ENCODE measurements around the gene AKNAD1.

AKNAD1 gene

DNA sequence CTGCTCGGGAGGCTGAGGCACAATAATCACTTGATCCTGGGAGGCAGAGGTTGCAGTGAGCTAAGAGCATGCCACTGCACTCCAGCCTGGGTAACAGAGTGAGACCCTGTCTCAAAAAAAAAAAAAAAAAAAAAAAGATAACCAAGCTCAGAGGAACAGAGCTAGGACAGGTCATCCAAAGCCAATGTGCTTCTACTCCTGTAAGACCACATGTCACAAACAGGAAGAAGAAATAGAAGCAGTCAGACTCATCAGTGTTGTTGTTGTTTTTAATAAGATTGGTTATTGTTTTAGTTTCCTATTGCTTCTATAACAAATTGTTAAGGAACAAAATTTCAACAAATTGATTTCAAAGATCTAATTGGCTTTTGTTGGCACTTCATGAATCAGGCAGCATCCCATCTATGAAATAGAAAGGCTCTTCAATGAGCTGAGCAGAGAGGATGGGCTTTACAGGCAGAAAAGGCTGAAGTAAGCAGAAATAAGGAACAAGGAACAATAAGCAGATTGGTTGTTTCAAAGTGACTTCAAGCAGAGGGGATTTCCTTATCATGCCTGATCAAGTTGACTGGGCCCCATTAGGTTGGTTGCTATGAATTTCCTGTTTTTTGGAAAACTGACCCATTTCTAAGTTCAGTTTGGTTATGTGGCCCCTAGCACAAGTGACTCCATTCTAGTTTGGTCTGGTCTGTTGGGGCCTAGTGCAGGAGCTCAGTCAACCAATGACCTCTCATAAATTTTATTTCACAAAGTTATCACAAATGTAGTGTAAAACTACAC lies 6.0 kb upstream of the AKNAD1 start:
- DNase-seq = no peak

DNA sequence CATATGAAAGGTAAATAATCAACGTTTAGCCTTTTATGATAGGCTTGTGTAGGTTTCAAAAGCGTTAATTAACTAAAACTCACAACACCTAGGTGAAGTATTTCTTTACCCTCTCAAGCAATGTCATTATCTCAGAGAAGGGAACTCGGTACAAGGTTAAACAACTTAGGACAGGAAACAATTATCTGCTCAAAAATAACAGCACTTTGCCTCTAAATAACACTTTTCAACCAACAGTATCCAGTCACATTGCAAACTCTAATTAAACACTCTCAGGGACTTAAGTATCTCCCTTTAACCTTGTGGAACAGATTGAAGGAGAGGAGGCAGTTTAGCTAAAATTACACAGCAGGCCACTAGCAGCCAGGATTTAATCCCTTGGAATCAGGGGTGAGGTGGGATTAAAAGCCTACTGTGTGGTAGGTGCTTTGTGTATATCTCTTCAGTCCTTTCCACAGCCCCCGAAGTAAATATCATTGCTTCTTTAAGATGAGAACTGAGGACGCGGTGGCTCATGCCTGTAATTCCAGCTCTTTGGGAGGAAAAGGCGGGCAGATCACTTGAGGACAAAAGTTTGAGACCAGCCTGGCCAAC lies 5.2 kb upstream of the AKNAD1 start:
- peak; percentile 91 for DNase-seq

DNA sequence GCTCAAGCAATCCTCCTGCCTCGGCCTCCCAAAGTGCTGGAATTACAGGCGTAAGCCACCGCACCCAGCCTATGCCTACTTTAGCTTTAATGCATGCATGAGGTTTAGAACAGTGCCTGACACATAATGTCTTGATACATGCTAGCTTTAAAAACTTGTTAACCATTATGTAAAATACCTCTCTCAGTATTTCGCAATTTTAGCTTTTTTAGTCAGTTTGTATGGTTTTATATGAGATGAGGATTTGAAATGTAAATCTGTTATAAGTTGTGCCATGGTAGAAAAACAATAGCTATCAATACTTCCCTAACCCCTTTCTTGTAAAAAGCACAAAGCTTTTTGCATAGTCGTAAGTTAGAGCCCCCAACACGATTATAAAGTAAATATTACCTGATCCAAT lies 4.7 kb upstream of the AKNAD1 start:
- DNase-seq = no peak

DNA sequence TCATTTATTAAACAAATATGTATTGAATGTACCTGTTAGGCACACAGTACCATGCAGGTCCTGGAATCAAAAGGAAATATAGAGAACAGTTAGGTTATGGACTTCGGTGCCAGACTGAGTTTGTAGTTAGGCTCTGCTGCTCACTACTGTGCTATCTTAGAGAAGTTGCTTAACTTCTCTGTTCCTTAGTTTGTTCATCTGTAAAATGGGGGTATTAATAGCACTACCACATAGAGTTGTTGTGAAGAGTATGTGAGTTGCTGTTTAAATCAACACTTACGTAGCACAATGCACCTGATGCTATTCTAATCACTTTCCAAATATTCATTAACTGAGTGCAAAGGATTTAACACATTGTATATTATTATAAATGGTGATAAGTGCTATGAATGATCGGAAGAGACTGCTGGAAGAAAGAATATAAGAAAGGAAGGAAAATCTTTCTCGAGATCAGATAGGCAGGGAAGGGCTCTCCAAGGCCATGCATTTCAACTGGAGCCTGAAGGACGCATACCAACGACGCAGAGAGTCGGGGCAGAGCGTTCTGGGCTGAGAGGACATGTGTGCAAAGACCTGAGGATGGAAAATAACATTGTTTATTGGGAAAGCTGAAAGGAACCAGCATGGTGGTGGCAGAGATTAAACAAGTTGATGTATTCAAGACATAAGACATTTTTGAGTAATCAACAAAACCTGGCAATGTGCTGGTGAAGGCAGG lies 3.5 kb upstream of the AKNAD1 start:
- DNase-seq = no peak

DNA sequence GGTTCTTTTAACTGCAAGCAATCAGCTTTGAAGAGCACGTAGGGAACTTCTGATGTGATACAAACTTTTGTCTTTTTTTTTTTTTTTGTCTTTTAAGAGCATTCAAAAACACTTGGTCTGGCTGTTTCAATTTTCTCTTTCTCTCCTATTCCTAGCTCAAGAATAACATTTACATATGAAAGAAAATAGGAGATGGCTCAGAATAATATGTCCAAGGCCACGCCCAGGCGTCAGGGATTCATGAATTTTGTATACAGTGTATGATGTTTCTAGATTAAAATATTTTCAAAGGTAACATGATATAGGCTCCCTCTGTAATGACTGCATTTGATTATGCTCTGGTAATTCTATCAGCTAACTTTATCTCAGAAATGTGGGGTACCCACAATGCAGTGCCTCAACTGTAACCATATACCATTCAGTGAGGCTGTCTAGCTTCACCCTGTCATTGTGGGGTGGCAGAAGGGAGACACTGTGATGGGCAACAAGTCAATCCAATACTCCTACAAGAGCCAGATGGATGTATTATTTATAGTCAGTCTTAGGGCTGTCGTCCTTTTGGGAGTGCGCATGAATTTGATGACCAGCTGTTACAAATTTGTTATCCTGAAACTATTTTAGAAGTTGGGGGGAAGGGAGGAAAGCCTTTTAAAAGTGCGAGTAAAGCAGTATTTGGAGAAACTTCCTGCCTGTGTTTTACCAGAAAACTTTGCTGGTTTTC lies 1.5 kb upstream of the AKNAD1 start:
- peak; percentile 89 for DNase-seq

DNA sequence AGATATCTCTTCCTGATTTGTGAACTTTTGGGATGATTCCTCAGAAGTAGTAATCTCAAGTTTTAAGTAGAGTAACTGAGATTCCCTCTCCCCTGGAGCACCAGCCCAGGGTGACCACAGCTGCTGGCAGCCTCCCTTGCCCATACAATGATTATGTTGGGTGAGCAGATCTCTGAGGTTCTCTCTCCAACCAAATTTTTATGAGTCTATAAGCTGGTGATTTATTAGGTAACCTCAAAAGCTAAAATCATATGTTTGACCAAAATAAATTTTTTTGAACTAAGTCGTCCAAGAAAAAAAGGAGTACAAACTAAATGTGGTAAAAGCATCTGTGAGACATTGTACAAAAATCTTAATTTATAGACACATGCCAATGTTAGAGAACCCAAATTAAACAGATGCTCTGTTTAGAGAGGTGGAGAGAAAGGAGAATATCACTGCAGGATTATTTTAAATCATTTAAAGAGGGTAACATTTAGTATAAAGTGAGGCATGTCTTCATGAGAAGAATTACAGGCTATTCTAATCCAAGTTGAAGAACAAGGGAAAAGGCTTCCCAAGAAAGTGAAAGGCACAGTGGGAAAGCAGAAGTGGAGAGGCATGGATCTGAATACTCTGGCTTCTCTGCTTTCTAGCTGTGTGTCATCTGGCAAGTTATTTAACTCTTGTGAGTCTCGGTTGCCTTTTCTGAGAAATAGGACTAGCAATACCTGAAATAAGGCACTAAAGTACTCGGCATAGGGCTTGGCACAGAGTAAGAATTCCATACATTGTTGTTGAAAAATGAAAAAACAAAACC lies 2.5 kb downstream of the AKNAD1 start:
- DNase-seq = no peak

DNA sequence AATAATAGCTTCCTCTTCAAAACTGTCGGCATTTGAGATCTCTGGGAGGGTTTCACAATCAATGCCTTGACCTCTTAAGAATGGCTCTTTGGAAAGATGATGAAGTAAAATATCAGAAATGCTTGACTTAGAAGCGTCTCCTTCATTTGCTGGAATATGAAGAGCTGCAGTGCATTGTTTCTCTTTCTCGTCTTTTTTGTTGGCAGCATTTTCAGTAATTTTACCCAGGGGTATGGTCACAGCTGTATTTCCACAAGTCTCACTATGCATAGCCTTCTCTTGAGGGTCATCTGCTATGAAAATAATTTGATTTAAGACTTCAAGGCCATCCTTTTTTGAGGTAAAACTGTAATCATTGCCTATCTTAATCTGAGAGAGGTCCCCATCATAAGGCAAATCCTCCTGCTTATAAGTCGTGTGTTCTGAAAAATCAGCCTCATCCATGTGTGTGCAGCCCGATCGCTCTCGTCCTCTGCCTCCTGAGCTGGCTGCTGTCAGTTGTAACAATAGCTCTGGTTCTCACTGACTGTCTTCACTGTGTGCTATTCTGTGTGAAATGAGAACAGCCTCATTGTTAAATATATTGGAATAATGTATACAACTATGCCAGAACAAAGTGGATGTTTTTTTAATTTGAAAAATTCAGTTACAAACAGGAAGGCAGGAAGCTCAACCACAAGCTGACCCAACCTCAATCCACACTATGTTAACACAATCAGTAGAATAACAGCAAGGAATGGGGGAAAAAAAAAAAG lies 4.5 kb downstream of the AKNAD1 start:
- no peak for DNase-seq

DNA sequence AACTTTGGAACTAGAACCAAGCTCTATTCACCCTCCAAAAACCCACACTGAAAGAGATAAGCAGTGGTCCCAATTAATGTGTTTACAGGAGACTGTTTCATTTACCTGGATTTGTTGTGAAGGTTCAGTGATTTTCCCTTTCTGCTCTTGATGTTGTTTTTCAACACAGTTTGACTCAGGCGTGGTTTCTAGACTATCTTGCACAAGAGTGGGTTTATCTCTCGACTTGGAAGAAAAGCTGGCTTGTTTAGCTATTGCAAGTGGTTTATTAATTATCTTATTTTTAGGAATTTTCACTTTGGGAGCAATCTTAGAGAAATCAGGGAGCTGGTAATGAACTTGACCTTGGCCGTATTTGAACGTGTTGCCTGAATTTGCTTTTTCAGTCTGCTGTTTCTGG lies 5.3 kb downstream of the AKNAD1 start:
- DNase-seq = no peak

DNA sequence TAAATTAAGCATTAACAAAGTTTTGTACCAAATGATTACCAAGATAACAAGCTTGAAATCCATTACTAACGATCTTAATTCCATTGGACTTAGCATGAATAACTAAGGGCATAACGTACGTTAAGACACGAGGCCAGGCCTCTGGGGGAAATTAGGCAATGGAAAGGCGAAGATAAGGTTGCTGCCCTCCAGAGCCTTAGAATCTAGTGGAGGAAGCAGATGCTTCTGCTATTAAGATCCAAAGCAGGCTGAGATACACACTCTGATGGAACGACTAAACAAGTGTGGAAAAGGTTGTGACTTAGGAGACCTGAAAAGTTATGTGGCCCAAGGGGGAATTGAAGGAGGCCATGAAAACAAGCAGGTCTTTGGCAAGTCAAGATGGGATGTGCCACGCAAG lies 6.0 kb downstream of the AKNAD1 start:
- DNase-seq = no peak

DNA sequence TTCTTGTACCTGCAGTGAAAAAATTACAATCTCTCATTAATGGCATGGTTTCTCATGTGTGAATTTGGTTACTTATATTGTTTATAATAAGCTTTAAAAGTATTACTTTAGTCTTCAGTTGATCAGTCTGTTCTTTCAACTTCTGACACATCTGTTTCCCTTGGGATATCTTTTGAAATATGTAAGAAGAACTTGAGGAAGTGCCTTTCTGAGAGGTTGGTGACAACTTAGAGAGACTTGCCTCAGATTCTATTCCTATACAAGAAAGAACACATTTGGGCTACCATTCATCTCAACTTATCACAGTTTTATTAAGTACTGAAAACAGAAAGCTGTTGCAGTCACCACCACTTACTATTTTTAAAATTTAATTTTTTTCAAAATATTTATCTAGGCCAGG lies 8.1 kb downstream of the AKNAD1 start:
- no peak for DNase-seq

DNA sequence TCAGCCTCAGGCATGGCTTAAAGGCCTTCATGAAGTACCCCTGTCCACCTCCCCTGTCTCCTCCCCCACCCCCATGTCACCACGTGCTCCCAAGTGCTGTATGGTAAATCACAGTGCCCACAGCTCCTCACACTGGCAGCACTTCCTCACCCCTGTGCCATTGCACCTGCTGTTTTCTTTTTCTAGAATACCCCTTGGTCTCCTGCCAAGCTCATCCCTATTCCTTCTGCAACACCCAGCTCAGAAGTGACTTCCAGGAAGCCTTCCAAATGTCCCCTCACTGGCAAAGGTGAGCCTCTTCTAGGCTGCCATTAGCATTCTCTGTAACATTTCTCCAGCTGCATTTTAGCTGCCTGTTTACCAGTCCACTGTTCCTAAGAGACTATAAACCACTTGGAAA lies 9.4 kb downstream of the AKNAD1 start:
- no peak for DNase-seq

DNA sequence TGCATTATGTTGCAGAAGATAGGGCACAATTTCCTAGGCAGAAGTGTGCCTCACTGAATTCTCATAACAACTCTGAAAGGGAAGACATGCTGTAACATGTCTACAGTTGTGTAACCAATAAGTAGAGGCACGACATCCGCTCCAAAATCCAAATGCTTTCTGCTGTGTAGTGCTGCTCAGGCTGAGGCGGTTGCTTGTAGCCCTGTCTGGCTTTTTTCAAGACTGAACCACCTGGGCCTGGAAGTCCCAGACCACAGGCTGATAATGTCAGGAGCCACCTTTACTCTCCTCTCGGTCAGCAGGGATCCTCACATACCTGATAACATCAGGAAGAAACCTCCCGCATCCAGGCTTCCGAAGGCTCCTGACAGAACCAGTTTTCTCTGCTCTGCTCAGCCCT lies 10.9 kb downstream of the AKNAD1 start:
- DNase-seq = no peak

DNA sequence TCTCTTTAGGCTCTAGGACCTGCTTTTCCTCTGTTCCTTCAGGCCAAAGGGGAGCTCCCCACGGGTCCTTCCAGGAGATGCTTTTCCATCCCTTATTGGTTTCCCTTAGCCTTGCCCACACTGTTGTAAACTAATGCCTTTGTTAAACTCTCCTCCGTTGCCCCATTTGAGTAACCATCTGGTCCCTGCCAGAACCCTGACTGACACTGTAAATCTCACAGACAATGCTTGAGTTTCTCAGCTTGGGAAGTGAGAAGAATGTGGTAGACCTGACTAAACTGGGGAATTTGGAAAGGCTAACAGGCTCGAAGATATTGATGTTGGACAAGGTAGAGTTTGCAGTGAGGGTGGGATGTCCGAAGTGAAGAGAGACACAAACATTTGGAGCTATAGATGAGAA lies 11.4 kb downstream of the AKNAD1 start:
- DNase-seq = no peak

DNA sequence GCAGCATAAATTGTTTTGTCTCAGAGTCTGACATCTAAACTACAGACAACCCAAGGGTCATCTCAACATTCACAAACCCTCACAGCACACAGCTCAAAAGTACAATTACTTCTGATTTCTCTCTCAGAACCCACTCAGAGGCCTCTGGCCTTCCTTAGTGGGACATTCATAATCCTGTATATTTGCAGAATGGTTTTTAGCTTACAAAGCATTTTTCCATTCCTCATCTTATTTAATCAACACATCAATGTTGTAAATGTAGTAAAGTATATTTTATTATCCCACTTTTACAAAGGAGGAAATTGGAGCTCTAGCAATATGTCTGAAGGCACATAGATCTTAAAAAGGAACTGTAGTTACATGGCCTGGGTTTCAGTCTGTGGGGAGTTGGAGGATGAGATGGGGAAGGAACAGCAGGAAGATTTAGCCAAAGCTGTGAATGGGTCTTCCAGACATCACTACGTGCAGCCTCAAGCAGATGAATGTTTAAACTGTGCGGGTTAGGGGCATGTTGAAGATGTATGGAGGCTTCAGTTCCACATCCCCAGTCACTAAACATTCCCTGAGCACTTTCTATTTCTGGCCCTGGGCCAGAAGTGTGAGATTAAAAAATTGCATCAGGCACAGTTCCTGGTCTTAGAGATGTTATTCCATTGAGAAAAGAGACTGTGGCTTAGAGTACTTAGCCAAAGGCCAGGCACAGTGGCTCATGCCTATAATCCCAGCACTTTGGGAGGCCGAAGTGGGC lies 13.3 kb downstream of the AKNAD1 start:
- DNase-seq = no peak

DNA sequence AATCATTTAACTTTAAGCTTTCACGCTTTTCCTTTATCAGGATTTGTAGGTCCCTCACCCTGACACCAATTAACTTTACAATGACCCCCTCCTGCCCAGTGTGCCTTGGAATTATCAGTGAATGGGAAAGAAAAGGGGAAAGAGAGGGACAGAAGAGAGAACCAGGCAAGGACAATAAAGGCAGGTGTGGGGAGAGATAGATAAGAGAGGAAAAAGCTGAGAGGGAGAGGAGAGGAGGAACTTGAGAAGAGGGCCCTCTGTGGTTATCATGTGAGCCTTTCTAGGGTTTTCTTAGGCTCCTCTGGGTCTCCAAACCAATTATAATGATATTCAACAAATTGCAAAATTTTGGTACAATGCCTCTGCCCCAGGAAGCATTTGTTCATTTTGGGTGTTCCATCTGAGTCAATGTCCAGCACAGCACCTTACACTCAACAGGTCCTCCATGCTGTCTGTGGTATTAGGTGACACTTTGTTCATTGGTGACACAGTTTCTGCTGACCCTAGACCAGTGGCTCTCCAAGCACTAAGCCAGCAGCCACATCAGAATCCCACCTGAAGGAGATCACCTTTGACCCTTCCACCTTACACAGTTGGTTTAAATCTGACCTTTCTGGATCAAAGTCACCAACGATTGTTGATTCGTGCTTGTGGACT lies 14.2 kb downstream of the AKNAD1 start:
- no peak for DNase-seq

DNA sequence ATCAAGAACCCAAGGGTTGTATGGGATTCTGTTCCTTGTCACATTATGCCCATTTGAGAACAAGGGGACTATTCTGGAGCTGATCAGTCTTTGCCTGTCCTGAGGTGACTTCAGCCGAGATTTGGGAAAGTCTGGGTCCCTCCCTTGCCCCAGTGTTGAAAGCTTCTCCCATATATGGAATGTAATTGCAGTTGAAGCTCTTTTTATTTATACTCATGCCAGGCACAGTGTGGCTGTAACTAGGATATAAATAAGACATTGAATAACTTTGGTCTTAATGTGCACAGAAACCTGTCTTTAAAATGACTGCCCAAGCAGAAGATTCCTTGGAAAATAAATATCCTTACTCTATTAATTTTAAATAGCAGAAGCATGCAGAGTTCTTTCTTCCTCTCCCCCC lies 15.2 kb downstream of the AKNAD1 start:
- no peak for DNase-seq

DNA sequence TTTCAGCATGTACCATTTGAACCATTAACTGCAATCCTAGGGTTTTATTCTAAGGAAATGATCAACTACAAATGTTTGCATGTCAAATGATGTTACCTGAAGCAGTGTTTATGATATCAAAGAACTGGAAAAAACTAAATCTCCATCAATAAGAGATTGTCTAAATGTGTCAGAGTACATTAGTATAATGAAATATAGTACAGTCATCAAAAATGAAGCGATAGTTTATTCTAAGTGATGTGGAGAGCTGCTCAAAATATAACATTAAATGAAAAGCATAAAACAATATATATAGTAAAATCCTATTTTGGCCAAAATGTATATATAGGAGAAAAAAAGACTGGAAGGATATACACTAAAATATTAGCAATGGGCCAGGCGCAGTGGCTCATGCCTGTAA lies 24.0 kb downstream of the AKNAD1 start:
- DNase-seq = no peak

DNA sequence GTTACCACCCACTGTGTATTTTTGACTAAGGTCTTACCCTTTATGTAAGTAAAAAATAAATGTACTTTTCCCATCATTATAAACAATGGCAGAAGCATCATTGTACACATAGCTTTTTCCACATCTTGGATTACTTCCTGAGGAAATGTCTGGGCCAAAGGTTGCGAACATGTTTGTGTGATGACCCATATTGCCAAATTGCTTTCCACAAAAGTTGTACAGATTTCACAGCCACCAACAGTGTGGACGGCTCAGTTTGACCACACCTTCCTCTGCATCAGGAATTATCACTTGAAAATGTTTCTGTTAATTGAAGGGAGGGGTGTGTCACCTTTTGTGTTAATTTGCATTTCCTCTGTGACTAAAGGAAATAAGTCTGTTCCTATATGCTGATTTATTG lies 25.7 kb downstream of the AKNAD1 start:
- DNase-seq = no peak

DNA sequence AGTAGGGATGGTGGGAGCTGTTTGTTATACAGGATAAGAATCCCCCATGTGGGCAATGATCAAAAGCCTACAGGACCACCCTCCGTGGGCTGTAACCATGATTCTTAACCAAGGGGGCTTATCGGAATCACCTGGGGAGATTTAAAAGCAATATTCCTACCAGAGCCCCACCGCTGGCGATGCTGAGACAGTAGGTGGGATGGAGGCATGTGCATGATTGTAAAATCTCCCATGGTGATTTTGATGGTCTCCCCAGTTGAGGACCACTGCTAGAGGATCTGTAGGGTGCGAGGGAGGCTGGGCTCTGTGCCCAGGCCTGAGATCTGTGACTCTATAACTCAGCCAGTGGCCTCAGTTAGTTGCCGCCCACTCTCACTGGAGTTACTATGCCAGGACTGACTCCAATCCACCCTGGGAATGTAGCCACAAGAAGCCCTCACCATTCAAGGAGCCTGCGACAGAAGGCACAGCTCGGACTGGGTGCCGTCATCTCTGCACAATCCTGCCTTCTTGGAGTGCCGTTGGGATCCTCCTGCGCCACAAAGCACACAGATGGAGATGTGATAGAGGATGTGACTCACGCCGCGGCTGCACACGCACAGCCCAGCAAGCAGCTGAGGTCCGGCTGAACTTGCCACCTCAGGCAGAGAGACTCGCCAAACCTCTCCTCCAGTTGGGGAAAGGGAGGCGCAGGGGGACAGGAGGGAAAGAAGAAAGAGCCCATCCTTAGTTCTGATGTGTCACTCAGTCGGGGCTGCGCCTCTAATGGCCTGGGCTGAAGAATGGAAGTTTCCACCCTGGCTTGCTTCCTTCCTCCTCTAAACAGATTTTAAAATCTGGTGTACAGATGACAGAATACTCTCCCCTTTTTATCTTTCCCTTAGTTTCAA lies 26.5 kb downstream of the AKNAD1 start:
- peak; percentile 17 for DNase-seq

DNA sequence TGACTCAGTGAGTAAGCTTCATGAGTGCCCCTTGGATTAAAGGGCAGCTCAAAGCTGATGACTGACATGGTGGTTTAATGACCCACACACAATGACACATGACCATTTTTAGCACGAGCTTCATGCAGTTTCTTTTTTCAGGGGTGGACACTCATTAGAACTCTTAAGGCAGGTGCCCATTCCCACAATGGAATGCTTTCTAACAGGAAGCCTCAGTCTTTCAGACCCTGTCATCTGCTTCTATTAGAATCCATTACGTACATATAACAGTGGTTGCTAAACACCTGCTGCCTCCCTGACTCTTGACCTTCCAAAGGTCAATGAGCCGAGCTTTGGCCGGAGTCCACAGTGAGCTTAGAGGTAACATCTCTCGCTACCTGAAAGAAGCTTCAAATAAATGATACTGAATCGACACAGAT lies 27.4 kb downstream of the AKNAD1 start:
- DNase-seq = no peak

All from NCI-H524 treated with DMSO at 0.1 percent for 48 hours (cell line).